ENCODE data around the gene MEIKIN.
"Not testable (repeated sequence)": the region's sequence is repeated elsewhere in the genome, so short reads cannot be mapped to it uniquely, and the experiment has no call there.

Gene MEIKIN

GRCh38 chr5:131846536-131846935 is 98.9 kb downstream of the MEIKIN start:
- no peaks in the 10 kb centered on the region for H3K36me3 ChIP-seq (ENCODE audit: insufficient read depth, low read length)
- H3K4me3 ChIP-seq (ENCODE audit: low read length) = no peak overlapping the region
- peaks cover 57% of the 10 kb centered on the region for H3K9me3 ChIP-seq (ENCODE audit: insufficient read depth, low read depth, low read length)
- no peak overlapping the region for H3K9ac ChIP-seq (ENCODE audit: low read depth, low read length)
- WGBS = 88% methylated on average over 1 of the region's 1 CpG
- no peak overlapping the region for H3K27ac ChIP-seq (ENCODE audit: low read depth, low read length)
- H3K4me1 ChIP-seq (ENCODE audit: insufficient read depth, low read length) = no peaks in the 10 kb centered on the region
- H3K27me3 ChIP-seq (ENCODE audit: insufficient read depth, low read length) = no peaks in the 10 kb centered on the region

DNA sequence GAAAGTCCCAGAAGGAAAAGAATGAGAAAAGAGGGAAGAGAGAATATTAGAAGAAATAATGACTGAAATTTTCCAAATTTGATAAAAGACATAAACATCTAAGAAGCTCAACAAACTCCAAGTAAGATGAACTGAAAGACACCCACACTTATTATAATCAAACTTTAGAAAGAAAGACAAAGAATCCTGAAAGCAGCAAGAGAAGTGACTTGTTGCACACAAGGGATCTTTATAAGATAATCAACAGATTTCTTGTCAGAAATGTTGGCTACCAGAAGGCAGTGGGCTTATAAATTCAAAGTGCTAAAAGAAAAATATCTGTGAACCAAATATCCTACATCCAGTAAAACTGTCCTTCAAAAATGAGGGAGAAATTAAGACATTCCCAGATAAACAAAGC is 99.6 kb downstream of the MEIKIN start:
- Histone ChIP-seq H3K9me3 (ENCODE audit: insufficient read depth, low read depth, low read length) (peaks cover 57% of the 10 kb centered on the region), H3K27ac (ENCODE audit: low read depth, low read length) (no peak overlapping the region), H3K36me3 (ENCODE audit: insufficient read depth, low read length) (no peaks in the 10 kb centered on the region), H3K4me3 (ENCODE audit: low read length) (no peak overlapping the region), H3K9ac (ENCODE audit: low read depth, low read length) (no peak overlapping the region), H3K27me3 (ENCODE audit: insufficient read depth, low read length) (no peaks in the 10 kb centered on the region), H3K4me1 (ENCODE audit: insufficient read depth, low read length) (no peaks in the 10 kb centered on the region)

DNA sequence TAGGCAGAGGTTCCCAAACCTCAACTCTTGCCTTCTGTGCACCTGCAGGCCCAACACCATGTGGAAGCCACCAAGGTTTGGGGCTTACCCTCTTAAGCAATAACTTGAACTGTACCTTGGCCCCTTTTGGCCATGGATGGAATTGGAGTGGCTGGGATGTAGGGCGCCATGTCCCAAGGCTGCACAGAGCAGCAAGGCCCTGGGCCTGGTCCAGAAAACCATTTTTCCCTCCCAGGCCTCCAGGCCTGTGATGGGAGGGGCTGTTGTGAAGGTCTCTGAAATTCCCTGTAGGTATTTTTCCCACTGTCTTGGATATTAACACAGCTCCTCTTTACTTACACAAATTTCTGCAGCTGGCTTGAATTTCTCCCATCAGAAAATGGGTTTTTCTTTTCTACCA is 102.5 kb downstream of the MEIKIN start:
- H3K4me1 ChIP-seq (ENCODE audit: insufficient read depth, low read length); H3K9ac ChIP-seq (ENCODE audit: low read depth, low read length); H3K27ac ChIP-seq (ENCODE audit: low read depth, low read length); H3K27me3 ChIP-seq (ENCODE audit: insufficient read depth, low read length); H3K4me3 ChIP-seq (ENCODE audit: low read length); H3K36me3 ChIP-seq (ENCODE audit: insufficient read depth, low read length): not testable (repeated sequence)
- 91% methylated on average over 1 of the region's 1 CpG for WGBS
- peaks cover 53% of the 10 kb centered on the region for H3K9me3 ChIP-seq (ENCODE audit: insufficient read depth, low read depth, low read length)

DNA sequence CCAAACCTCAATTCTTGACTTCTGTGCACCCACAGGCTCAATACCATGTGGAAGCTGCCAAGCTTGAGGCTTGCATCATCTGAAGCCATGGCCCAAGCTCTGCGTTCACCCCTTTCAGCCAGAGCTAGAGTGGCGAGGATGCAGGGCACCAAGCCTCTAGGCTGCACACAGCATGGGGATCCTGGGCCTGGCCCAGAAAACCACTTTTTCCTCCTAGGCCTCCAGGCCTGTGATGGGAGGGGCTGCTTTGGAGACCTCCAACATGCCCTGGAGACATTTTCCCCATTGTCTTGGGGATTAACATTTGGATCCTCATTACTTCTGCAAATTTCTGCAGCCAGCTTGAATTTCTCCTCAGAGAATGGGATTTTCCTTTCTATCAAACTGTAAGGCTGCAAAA is 112.8 kb downstream of the MEIKIN start:
- H3K36me3 ChIP-seq (ENCODE audit: insufficient read depth, low read length); H3K4me1 ChIP-seq (ENCODE audit: insufficient read depth, low read length); H3K4me3 ChIP-seq (ENCODE audit: low read length); H3K27me3 ChIP-seq (ENCODE audit: insufficient read depth, low read length); H3K9ac ChIP-seq (ENCODE audit: low read depth, low read length); H3K27ac ChIP-seq (ENCODE audit: low read depth, low read length); H3K9me3 ChIP-seq (ENCODE audit: insufficient read depth, low read depth, low read length): not testable (repeated sequence)
- WGBS = 92% methylated on average over 2 of the region's 2 CpGs

DNA sequence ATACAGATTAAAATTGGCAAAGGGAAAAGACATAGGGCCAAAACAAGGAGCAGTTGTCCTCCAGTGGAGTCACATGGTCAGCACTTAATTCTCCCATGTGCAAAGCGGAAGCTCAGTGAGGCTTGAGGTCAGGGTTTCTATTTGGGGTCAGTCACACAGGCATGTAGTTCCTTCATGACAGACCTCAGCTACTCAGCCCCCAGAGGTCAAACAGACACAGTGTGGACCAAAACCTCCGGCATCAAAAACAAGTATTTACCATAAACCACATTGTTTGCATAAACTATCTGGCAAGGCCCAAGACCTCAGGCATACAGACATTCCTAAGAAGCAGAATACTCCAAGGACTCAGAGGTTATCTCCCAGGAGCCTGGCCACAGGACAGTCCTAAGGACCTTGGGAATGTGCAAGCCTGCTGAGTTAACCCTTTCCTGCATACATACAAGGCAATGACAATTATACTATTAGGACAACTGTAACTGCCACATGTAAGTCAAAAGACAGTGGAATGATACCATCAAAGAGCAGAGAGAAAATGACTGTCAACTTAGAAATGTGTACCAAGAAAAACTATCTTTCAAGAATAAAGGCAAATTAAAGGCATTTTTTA is 120.0 kb downstream of the MEIKIN start:
- no peak overlapping the region for H3K9ac ChIP-seq (ENCODE audit: low read depth, low read length)
- H3K36me3 ChIP-seq (ENCODE audit: insufficient read depth, low read length) = no peaks in the 10 kb centered on the region
- WGBS = 81% methylated on average over 2 of the region's 2 CpGs
- H3K4me3 ChIP-seq (ENCODE audit: low read length) = no peak overlapping the region
- no peaks in the 10 kb centered on the region for H3K4me1 ChIP-seq (ENCODE audit: insufficient read depth, low read length)
- no peak overlapping the region for H3K27ac ChIP-seq (ENCODE audit: low read depth, low read length)
- no peaks in the 10 kb centered on the region for H3K27me3 ChIP-seq (ENCODE audit: insufficient read depth, low read length)
- H3K9me3 ChIP-seq (ENCODE audit: insufficient read depth, low read depth, low read length) = 0 out of 2 replicates have a peak, but pooled peaks cover 3% of the 10 kb centered on the region

- no CpG with 5 or more reads among the region's 1 CpG for WGBS
- Histone ChIP-seq H3K4me3 (ENCODE audit: low read length) (no peak overlapping the region), H3K4me1 (ENCODE audit: insufficient read depth, low read length) (no peaks in the 10 kb centered on the region), H3K27me3 (ENCODE audit: insufficient read depth, low read length) (no peaks in the 10 kb centered on the region), H3K36me3 (ENCODE audit: insufficient read depth, low read length) (no peaks in the 10 kb centered on the region), H3K27ac (ENCODE audit: low read depth, low read length) (no peak overlapping the region), H3K9ac (ENCODE audit: low read depth, low read length) (no peak overlapping the region), H3K9me3 (ENCODE audit: insufficient read depth, low read depth, low read length) (0 out of 2 replicates have a peak, but pooled peaks cover 3% of the 10 kb centered on the region)
These were observed 120.8 kb downstream of the MEIKIN start for GRCh38 chr5:131824631-131825030.

- no peaks in the 10 kb centered on the region for H3K4me1 ChIP-seq (ENCODE audit: insufficient read depth, low read length)
- no peak overlapping the region for H3K27ac ChIP-seq (ENCODE audit: low read depth, low read length)
- no peak overlapping the region for H3K9ac ChIP-seq (ENCODE audit: low read depth, low read length)
- no CpG with 5 or more reads among the region's 1 CpG for WGBS
- H3K4me3 ChIP-seq (ENCODE audit: low read length) = no peak overlapping the region
- H3K9me3 ChIP-seq (ENCODE audit: insufficient read depth, low read depth, low read length) = no peaks in the 10 kb centered on the region
- H3K36me3 ChIP-seq (ENCODE audit: insufficient read depth, low read length) = no peaks in the 10 kb centered on the region
- H3K27me3 ChIP-seq (ENCODE audit: insufficient read depth, low read length) = no peaks in the 10 kb centered on the region
These were observed 124.2 kb downstream of the MEIKIN start for GRCh38 chr5:131821221-131821620.

- no peak overlapping the region for H3K27ac ChIP-seq (ENCODE audit: low read depth, low read length)
- no peaks in the 10 kb centered on the region for H3K4me1 ChIP-seq (ENCODE audit: insufficient read depth, low read length)
- H3K4me3 ChIP-seq (ENCODE audit: low read length) = no peak overlapping the region
- 100% methylated on average over 1 of the region's 2 CpGs for WGBS
- H3K9ac ChIP-seq (ENCODE audit: low read depth, low read length) = no peak overlapping the region
- H3K36me3 ChIP-seq (ENCODE audit: insufficient read depth, low read length) = no peaks in the 10 kb centered on the region
- H3K27me3 ChIP-seq (ENCODE audit: insufficient read depth, low read length) = no peaks in the 10 kb centered on the region
- H3K9me3 ChIP-seq (ENCODE audit: insufficient read depth, low read depth, low read length) = no peaks in the 10 kb centered on the region
These were observed 127.3 kb downstream of the MEIKIN start for GRCh38 chr5:131818001-131818724.

DNA sequence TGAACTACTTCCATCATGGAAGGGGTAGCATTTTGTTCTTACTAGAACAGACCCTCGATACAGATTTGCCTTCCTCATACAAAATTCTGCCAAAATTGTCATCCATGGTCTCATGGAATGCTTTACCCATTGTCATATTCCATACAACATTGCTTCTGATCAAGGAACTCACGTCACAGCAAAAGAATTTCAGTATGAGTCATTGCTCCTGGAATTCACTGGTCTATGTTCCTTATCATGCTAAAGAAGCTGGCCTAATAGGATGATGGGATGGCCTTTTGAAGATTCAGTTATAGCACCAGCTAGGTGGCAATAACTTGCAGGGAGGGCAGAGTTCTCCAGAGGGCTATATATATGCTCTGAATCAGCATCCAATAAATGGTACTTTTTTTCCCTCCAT is 130.5 kb downstream of the MEIKIN start:
- WGBS = 66% methylated on average over 2 of the region's 2 CpGs
- no peaks in the 10 kb centered on the region for H3K27me3 ChIP-seq (ENCODE audit: insufficient read depth, low read length)
- H3K9me3 ChIP-seq (ENCODE audit: insufficient read depth, low read depth, low read length) = no peaks in the 10 kb centered on the region
- H3K4me1 ChIP-seq (ENCODE audit: insufficient read depth, low read length) = no peaks in the 10 kb centered on the region
- H3K36me3 ChIP-seq (ENCODE audit: insufficient read depth, low read length) = no peaks in the 10 kb centered on the region
- H3K4me3 ChIP-seq (ENCODE audit: low read length) = no peak overlapping the region
- no peak overlapping the region for H3K9ac ChIP-seq (ENCODE audit: low read depth, low read length)
- no peak overlapping the region for H3K27ac ChIP-seq (ENCODE audit: low read depth, low read length)

- no peaks in the 10 kb centered on the region for H3K9me3 ChIP-seq (ENCODE audit: insufficient read depth, low read depth, low read length)
- no peaks in the 10 kb centered on the region for H3K27me3 ChIP-seq (ENCODE audit: insufficient read depth, low read length)
- no peak overlapping the region for H3K9ac ChIP-seq (ENCODE audit: low read depth, low read length)
- no peak overlapping the region for H3K4me3 ChIP-seq (ENCODE audit: low read length)
- H3K4me1 ChIP-seq (ENCODE audit: insufficient read depth, low read length) = no peaks in the 10 kb centered on the region
- H3K36me3 ChIP-seq (ENCODE audit: insufficient read depth, low read length) = no peaks in the 10 kb centered on the region
- WGBS = 91% methylated on average over 4 of the region's 4 CpGs
- H3K27ac ChIP-seq (ENCODE audit: low read depth, low read length) = no peak overlapping the region
These were observed 132.9 kb downstream of the MEIKIN start for GRCh38 chr5:131812371-131813160.

GRCh38 chr5:131810510-131811249 is 134.8 kb downstream of the MEIKIN start:
- H3K4me3 ChIP-seq (ENCODE audit: low read length) = no peak overlapping the region
- H3K36me3 ChIP-seq (ENCODE audit: insufficient read depth, low read length) = no peaks in the 10 kb centered on the region
- WGBS = 54% methylated on average over 3 of the region's 3 CpGs
- no peaks in the 10 kb centered on the region for H3K4me1 ChIP-seq (ENCODE audit: insufficient read depth, low read length)
- no peaks in the 10 kb centered on the region for H3K27me3 ChIP-seq (ENCODE audit: insufficient read depth, low read length)
- H3K9me3 ChIP-seq (ENCODE audit: insufficient read depth, low read depth, low read length) = no peaks in the 10 kb centered on the region
- H3K27ac ChIP-seq (ENCODE audit: low read depth, low read length) = no peak overlapping the region
- H3K9ac ChIP-seq (ENCODE audit: low read depth, low read length) = no peak overlapping the region
